AG09319 (cell line): Measurements from ENCODE around the gene EARS2.

ENCODE experiments used
- DNase-seq: peaks from one replicate; pipeline ENCODE4 v3.0.0-alpha.2; 2010; ENCODE audit warnings: low read depth; ENCODE audit errors: extremely low read depth
- CTCF ChIP-seq: IDR thresholded peaks from 2 replicates; pipeline ENCODE4 v1.5.1; 2011; ENCODE audit warnings: low read depth, mild to moderate bottlenecking, inconsistent platforms, low read length, moderate library complexity

Gene EARS2

GRCh38 chr16:23509782-23510163, 47.4 kb downstream of the EARS2 start:
- TF ChIP-seq CTCF = no peak
- DNase-seq = no peak

- DNase-seq = no peak
- TF ChIP-seq CTCF = no peak
Measured at GRCh38 chr16:23509441-23509754, 47.8 kb downstream of the EARS2 start.

GRCh38 chr16:23508589-23509440, 48.3 kb downstream of the EARS2 start:
- no peak for DNase-seq
- TF ChIP-seq CTCF = no peak

GRCh38 chr16:23506606-23506994, 50.5 kb downstream of the EARS2 start:
- no peak for DNase-seq
- no peak for TF ChIP-seq CTCF

GRCh38 chr16:23505671-23506605, 51.2 kb downstream of the EARS2 start:
- no peak for DNase-seq
- no peak for TF ChIP-seq CTCF

- TF ChIP-seq CTCF = no peak
- no peak for DNase-seq
Measured at GRCh38 chr16:23505180-23505665, 51.9 kb downstream of the EARS2 start.

- DNase-seq = peak; percentile 7
- no peak for TF ChIP-seq CTCF
Measured at GRCh38 chr16:23504453-23505179, 52.5 kb downstream of the EARS2 start.
